NCI-H187 treated with DMSO at 0.1 percent for 48 hours (cell line): ENCODE measurements around the gene PPP4R3A.
"Not testable (repeated sequence)": the region's sequence is repeated elsewhere in the genome, so short reads cannot be mapped to it uniquely, and the experiment has no call there.

ENCODE experiments used
- DNase-seq: peaks from one replicate; lab custom pipeline; 2025; lab: John Stamatoyannopoulos, UW

The PPP4R3A gene

GRCh38 chr14:91503000-91503504 lies 7.1 kb downstream of the PPP4R3A start:
- DNase-seq: no peak

DNA sequence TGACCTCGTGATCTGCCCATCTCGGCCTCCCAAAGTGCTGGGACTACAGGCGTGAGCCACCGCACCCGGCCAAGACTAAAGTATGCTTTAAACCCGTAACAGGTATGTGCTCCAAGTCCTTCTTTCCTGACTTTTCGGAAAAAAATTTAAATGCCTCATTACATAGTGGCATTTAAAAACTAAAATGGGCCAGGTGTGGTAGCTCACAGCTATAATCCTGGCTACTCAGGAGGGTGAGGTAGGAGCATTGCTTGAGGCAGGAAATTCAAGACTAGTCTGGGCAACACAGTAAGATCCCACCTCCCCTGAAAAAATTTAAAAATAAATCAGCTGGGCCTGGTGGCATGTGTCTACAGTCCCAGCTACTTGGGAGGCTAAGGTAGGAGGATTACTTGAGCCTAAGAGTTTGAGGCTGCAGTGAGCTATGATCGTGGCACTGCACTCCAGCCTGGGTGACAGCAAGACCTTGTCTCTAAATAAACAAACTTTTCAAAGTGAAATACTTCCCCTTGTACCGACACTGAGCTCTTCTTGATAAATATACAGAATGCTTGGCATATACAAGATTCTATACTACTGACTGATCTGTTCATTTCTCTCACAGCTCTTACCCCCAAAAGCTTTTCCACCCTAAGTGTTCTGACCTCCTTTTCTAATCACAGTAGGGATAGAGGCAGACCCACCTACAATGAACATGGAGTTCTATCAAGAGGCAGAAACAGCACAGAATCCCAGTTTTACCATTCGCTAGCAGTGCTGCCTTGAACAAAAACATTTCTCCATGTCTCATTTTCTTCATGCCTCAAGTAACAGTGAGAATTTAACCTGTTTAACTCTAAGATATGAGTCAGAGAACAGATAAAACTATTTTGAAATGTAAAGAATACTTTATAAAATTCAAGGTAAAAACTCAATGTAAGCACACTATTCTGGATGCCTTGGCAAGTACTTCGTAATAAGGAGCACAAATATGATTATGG lies 7.9 kb downstream of the PPP4R3A start:
- no peak for DNase-seq

DNA sequence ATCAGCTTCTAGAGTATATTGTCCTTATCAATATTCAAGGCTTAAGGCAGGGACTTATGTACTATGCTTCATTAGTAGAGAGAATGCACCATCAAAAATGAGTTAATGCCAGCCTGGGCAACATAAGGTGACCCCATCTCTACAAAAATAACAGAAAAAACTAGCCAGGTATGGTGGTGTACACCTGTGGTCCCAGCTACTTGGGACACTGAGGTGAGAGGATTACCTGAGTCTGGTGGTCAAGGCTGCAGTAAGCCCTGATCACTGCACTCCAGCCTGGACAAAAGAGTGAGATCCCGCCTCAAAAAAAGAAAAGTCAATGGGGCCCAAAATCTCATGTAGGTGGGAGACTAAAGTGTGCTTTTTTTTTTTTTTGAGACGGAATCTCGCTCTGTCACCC lies 8.8 kb downstream of the PPP4R3A start:
- DNase-seq: no peak

DNA sequence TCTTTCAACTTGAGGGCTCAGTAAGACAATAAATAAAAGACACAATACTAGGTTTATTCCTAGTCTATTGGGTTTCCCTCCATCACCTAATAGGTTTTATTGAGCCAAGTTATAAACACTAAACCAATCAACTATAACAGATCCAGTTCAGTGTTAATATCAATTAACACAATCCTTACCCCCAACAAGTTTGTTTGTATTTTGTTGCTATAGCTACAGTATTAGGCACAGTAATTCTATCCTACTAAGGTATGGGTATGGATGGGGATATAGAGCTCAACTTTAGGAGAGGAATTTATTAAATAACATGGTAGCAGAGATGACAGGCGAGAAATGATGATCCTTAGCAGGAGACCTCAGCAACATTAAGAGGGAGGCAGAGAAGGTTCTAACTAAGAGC lies 13.3 kb downstream of the PPP4R3A start:
- DNase-seq: no peak

- not testable (repeated sequence) for DNase-seq
Observed at GRCh38 chr14:91494392-91495065, 15.6 kb downstream of the PPP4R3A start.

- DNase-seq: no peak
Observed at GRCh38 chr14:91493169-91493568, 16.9 kb downstream of the PPP4R3A start.

DNA sequence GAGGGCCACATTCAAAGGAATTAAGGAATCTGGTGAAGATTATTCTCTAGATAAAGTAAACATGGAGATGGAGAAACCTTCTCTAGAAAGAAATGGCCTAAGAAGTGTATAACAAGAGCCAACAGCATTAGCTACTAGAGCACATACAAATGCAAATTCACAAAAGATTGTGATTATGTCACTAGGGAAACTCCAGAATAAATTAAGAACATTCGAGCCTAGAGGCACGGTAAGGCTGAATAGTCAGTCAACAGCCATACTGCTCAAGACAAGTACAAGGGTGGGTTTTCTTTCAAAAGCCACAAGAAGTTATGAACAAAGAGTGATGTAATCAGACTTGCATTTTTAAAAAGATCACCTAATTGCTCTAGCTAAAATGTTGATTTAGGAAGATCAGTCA lies 25.4 kb downstream of the PPP4R3A start:
- DNase-seq: no peak

DNA sequence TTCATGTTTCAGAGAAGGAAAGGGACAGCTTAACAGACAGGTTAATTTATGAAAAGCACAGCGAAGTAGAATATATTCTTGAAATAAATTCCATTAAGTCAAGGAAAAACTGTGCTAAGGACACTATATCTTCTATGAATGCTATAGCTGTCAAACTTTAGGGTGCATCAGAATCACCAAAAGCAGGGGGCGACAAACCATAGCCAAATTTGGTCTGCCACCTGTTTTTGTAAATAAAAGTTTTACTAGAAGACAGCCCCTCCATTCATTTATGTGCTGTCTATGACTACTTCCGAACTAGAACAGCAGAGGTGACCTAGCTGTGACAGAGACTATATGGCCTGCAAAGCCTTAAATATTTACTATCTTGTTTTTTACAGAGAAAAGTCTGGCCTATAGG lies 25.9 kb downstream of the PPP4R3A start:
- no peak for DNase-seq

DNA sequence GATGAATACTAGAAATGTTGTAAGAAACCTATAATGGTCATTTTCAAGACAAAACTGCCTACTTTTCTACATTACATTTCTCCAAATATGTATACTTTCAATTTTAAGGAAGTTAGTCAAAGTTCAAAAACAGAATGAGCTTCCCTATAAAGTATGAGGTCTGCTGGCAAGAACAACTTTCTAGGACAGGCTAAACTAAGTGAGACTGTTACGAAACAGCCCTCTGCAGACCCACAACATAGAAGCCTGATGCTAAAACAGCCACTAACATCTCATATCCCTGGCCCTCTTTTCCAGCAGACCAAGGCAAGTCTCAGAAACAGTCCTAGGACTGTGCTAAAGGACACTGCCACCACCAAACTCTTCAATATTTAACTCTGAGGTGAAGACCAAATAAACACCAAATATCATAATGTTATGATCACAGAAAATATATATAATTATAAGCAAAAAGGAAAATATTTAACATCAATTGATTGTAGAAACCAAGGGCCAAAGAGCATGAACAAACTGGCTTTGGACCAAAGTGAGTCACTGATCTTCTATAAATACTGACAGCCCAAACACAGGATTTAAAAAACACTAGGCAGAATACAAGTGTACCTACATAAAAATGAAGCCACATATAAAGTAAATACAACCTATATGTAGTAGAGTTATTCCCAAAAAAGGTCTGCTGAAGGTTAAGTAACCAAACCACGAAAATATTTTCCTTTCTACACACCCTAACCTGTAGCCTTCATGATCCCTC lies 27.7 kb downstream of the PPP4R3A start:
- DNase-seq: no peak

DNA sequence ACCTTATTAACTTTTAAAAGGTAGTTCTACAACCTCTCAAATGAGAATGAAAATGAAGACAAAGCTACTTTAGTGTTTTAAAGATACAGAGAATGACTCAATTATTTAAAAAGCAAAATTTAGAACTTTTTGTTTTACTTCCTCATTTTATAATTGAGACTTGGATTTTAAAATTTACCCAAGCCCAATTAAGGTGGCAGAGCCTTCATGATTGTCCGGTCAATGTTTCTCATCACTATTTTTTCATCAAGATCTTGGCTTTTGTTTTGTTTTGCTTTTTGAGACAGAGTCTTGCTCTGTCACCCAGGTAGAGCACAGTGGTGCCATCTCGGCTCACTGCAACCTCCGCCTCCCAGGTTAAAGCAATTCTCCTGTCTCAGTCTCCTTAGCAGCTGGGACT lies 32.7 kb downstream of the PPP4R3A start:
- no peak for DNase-seq

- DNase-seq: no peak
Observed at GRCh38 chr14:91473046-91473445, 37.1 kb downstream of the PPP4R3A start.

DNA sequence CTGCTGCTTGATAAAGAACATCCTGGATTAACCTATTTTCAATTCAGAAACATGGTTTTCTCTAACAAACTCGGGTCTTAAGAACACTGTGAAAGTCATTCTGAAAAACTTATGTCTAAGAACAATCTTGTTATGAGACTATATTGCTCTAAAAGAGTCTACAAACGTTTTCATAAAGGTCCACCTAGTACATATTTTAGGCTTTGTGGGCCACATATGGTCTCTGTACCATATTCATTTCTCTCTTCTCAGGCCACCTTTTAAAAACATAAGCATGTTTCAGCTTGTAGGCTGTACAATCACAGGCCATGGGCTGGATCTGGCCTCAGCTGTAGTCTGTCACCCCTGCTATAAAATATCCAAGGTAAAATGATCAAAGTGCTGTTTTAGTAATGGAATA lies 39.9 kb downstream of the PPP4R3A start:
- no peak for DNase-seq

DNA sequence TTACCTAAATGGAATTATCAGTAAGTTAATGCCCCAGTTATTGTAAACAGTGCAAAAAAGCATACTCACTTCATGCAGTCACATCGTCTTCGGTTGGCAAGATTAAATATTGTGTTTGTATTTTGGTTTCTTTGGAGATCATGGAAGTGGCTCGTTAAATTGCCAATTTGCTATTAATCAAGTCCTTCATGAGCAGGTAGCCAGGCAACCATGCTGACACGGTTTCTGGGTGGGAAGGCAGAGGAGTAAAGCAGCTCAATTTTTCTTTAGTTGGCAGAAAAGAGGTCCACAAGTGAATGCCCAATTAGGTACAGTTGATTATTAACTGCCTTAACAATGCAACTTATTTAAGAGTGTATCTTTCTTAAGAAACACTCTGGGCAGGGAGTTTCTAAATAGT lies 43.9 kb downstream of the PPP4R3A start:
- DNase-seq: no peak

DNA sequence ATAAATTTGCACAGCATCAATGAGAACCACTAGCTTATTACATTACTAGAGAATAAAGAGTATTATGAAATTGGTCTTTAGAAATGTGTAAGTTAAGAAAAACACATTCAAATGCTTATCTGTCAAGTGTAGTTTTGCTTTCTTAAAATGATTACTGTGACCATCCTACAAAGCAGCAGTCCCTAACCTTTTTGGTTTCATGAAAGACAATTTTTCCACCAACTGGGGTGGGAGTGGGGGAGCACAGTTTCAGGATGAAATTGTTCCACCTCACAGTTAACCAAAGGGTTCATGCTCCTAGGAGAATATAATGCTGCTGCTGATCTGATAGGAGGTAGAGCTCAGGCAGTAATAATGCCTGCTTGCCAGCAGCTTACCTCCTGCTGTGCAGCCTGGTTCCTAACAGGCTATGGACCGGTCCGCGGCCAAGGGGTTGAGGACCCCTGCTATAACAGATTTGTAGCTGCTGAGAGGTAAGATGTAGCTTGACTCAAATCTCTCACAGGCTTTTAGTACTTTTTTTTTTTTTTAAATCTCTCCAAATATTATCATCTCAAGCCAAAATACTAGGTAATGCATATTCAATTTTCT lies 45.4 kb downstream of the PPP4R3A start:
- no peak for DNase-seq

GRCh38 chr14:91458612-91459011 lies 51.5 kb downstream of the PPP4R3A start:
- no peak for DNase-seq

DNA sequence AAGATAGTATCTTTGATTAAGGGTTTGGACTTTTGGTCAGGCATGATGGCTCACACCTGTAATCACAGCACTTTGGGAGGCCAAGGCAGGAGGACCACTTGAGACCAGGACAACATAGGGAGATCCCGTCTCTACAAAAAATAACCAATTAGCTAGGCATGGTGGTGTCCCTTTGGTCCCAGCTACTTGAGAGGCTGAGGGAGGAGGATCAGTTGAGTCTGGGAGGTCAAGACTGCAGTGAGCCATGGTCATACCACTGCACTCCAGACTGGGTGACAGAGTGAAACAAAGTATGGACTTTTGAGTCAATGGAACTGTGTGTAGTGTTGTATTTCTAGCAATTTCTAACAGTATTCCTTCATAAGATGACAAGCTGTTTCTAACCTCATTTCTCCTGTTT lies 53.8 kb downstream of the PPP4R3A start:
- no peak for DNase-seq

DNA sequence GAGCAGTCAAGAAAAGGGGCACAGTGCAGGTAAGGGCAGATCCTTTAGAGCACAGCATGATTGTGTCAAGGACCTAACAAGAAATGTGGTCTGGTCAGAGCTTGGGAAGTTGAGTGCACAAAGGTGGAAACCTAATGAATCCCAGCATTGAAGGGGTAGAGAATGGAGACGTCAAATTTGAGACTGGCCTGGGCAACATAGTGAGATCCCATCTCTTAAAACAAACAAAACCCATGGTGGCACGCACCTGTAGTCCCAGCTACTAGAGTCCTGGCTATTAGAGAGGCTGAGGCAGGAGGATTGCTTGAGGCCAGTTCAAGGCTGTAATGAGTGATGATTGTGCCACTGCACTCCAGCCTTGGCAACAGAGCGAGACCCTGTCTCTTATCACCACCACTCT lies 55.5 kb downstream of the PPP4R3A start:
- no peak for DNase-seq

DNA sequence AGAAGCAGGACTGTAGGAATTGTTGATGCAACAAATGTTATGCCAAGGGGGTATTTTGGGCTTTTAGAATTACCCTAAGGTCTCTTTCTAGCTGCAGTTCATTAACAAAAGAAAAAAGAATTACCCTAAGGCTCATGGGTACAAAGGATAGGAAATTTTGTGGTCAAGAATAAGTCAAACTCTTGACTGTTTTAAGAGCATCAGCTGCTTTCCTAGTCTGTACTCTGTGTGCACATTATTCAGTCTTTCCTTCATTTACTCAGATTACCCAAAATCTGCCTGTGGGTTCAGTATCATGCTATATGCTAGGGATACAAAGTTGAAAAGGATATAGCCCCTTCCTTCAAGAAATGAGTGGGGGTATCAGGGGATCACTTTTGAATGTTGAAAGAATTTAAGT lies 56.0 kb downstream of the PPP4R3A start:
- no peak for DNase-seq

DNA sequence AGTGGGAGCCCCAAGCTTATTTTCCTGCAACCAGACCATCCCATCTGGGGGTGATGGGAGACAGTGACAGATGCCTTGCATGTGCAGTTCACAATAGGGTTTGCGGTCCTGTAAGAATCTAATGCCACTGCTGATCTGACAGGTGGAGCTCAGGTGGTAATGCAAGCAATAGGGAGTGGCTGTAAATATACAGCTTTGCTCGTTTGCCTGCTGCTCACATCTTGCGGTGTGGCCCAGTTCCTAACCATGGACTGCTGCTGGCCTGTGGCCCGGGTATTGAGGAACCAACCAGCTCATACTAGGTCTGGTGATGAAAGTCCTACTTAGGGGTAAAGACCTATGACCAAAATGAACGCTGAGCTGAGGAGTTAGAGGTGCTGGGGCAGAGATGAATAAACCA lies 56.4 kb downstream of the PPP4R3A start:
- DNase-seq: no peak

DNA sequence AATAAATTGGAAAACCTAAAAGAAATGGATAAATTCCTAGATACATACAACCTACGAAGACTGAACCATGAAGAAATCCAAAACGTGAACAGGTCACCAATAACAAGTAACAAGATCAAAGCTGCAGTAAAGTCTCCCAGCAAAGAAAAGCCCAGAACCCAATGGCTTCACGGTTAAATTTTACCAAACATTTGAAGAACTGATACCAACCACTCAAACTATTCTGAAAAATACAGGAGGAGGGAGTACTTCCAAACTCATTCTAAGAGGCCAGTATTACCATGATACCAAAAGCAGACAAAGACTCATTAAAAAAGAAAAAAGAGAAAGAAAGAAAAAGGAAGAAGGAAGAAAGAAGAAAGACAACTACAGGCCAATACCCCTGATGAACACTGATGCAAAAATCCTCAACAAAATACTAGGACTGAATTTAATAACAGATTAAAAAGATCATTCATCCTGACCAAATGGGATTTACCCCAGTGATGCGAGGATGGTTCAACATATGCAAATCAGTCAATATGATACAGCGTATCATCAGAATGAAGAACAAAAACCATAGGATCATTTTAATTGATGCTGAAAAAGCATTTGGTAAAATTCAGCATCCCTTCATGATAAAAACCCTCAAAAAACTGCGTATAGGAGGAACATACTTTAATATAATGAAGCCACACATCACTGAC lies 65.6 kb downstream of the PPP4R3A start:
- no peak for DNase-seq

DNA sequence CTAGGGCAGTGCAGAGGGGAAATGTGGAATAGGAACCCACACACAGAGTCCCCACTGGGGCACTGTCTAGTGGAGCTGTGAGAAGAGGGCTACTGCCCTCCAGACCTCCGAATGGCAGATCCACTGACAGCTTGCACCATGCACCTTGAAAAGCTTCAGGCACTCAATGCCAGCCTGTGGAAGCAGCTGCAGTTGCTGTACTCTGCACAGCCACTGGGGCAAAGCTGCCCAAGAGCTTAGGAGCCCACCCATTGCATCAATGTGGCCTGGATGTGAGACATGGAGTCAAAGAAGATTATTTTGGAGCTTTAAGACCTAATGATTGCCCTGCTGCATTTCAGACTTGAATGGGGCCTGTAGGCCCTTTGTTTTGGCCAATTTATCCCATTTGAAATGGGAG lies 70.8 kb downstream of the PPP4R3A start:
- DNase-seq: no peak
